Skin of body (tissue), 2 donors: ENCODE measurements around the gene TMX2. TPM values are rescaled to one million over a fixed set of nuclear protein-coding genes. Genes with fewer than 3 reads are reported as not detected.
"Not testable (repeated sequence)": the region's sequence is repeated elsewhere in the genome, so short reads cannot be mapped to it uniquely, and the experiment has no call there.

ENCODE experiments used
- DNase-seq: peaks from one replicate; lab custom pipeline; 2025; lab: John Stamatoyannopoulos, UW
- total RNA-seq: library from RNA; depleted of rRNA; stranded (reverse); fragments of >200 nt; gene quantifications from one replicate; pipeline ENCODE4 v1.2.3, GENCODE V29; 2014

TMX2 gene
- total RNA-seq, 1 donor from 2014 or later = 33.8 TPM

GRCh38 chr11:57711414-57712255, 758 bp upstream of the TMX2 start, which contains the start of gene MED19:
Gene MED19 (minus strand): TSS chr11:57712215. CDS start chr11:57712179, 36 bp downstream.
- no peak for DNase-seq

- DNase-seq = no peak
These were observed 1.4 kb downstream of the TMX2 start for GRCh38 chr11:57713835-57714234.

DNA sequence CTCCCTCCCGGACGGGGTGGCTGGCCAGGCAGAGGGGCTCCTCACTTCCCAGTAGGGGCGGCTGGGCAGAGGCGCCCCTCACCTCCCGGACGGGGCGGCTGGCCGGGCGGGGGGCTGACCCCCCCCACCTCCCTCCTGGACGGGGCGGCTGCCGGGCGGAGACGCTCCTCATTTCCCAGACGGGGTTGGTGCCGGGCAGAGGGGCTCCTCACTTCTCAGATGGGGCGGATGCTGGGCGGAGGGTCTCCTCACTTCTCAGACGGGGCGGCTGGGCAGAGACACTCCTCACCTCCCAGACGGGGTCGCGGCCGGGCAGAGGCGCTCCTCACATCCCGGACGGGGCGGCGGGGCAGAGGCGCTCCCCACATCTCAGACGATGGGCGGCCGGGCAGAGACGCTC, 4.3 kb downstream of the TMX2 start:
- not testable (repeated sequence) for DNase-seq

GRCh38 chr11:57727185-57727584, 14.8 kb downstream of the TMX2 start:
- DNase-seq = no peak

DNA sequence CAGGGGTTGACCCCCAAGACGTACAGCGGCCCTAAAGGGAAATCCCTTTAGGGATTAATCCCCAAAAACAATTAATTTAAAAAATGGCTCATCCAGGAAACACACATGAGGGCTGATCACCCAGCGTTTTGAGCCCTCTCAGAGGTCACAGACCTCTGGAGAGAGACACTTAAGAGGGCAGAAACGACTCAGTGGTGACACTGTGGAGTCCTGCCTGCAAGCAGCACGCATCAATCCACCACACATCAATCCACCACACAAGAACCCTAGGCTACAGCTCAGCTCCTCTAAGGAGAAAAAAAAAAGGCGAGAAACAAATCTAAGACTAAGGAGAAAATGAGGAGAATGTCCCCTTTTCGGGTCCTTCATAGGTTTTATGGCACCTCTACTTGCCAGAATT, 16.4 kb downstream of the TMX2 start:
- no peak for DNase-seq

DNA sequence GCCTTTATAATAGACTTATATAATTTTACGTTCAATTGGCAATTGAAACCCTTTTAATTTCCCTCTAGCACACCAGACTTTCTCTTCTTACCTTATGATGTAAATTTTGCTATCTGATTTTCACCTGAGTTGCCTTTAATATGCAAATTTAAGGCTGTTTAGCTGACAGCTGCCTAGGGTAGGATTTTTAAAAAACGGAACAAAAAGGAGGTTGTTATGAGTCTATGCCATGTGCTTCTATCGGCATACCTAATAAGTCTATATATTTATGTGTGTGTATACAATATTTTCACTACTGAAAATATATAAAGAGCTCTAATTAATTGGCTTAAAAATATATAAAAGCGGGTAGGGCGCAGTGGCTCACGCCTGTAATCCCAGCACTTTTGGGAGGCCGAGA, 17.1 kb downstream of the TMX2 start:
- DNase-seq = no peak

DNA sequence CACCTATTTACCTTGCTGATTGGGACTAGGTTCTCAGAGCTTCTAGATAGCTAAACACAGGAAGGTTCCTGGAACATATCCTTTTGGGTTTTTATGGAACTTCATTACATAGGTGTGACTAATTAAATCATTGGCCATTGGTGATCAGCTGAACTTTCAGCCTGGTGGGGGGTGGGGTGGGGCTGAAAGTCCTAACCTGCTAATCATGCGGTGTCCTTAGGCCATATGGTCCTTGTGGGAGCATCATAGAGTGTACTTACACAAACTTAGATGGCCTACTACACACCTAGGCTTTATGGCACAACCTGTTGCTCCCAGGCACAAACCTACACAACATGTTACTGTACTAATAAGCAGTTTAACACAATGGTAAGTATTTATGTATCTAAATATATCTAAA, 20.3 kb downstream of the TMX2 start:
- no peak for DNase-seq

GRCh38 chr11:57735619-57736298, 23.4 kb downstream of the TMX2 start:
- DNase-seq = no peak

- peak; percentile 97 for DNase-seq
These were observed 29.0 kb downstream of the TMX2 start, which contains the start of gene SELENOH for GRCh38 chr11:57741132-57742086. Gene SELENOH (plus strand): TSS chr11:57741491. CDS start chr11:57741596, 105 bp downstream.

GRCh38 chr11:57742087-57742452, 29.7 kb downstream of the TMX2 start:
- DNase-seq = no peak

DNA sequence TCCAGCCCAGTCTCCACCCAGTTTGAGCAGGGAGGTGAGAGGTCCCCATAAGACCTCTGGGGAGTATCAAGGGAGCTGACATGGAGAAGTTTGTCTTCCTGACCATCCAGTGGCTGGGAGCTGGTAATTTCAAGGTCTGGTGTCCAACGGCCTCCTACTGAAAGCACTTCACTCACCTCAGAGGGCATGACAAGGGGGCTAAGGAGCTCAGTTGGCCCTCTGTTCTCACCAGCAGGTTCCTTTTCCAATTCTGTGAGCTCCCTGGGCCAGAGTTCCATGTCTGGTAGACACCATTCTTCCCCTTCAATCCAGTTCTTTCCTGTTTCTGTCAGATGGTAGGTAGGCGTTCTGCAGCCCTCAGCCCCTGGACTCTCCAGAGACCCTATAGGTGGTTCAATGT, 32.0 kb downstream of the TMX2 start:
- no peak for DNase-seq

DNA sequence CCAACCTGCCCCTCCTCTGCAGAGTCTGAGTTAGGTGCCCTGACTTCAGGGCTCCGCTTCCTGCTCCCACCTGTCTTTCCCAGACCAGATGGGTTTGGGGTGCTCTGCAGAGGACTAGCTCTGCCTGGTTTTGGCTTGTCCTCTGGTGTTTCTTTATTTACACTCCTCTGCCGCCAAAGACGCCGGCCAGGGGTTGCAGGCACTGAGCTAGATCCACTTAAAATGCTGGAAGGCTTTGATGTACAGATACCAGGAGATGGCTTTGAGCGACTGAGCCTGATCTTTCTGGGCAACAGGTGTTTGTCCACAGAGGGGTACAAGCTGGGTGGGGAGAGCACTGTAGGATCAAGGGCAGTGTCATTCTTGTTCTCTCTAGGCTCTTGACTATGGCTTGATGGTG, 32.8 kb downstream of the TMX2 start:
- DNase-seq = no peak

DNA sequence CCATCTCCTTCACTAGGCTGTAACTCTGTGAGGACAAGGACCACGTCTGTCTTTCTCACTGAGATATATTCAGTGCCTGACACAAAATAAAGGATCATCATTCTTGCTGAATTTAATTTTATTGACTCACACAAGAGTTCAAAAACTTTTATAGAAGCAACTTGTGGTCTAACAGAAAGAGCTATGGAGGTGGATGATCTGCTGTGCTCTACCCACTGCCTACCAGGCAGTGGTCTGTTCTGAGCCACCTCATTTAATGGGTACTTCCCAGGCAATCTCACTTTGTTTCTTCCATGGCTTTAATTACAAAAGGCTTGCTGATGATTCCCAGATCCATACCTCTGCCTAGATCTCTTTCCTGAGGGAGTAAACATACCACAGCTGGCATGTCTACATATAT, 34.5 kb downstream of the TMX2 start:
- DNase-seq = no peak

DNA sequence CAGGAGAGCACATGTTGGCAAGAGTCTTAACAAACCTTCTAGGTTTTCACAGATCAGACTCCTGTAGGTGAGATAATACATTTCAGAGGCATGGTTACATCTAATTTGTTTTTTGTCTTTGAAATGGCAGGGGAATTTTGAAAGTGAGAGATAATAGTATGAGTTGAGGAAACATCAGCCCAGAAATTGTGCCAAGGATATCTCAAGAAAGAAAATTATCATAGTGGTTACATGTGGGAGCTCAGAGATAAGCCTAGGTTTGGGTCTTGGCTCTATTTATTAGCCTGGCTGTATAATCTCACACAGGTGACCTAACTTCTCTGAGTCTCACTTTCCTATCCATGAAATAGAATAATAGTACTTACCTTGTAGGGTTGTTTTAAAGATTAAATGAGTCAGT, 38.8 kb downstream of the TMX2 start:
- no peak for DNase-seq

DNA sequence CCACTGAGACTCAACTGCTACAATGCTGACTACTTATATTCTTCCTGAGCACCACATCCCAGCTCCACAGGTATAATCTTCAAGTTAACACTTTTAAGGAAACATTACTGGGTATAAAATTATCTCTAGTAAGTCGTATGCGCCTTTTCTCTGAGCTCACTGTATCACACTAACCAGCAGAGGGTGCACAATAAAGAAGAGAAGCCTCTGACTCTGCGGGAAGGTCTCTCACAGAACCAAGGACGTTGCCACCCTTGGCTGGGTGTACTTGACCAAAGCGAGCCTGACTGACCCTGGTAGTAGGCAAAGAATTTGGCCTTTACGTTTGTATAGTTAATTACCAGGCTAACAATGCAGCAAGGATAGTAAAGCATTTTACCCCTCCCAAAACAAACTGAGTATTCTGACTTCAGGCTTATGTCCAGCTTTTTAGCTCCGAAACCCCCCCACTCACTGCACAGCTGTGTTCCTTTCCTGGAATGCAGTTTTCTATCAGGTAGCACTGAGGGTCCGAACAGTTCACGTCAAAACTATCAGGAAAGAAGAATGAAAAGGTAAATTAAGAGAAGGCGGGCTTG, 39.4 kb downstream of the TMX2 start, which contains the start of gene BTBD18:
Gene BTBD18, minus strand, starts transcription at position 144 of the 578 bp plus-strand sequence. CDS start 631 bp downstream, outside the sequence.
- DNase-seq = no peak

- no peak for DNase-seq
These were observed 40.6 kb downstream of the TMX2 start for GRCh38 chr11:57752954-57753353.

DNA sequence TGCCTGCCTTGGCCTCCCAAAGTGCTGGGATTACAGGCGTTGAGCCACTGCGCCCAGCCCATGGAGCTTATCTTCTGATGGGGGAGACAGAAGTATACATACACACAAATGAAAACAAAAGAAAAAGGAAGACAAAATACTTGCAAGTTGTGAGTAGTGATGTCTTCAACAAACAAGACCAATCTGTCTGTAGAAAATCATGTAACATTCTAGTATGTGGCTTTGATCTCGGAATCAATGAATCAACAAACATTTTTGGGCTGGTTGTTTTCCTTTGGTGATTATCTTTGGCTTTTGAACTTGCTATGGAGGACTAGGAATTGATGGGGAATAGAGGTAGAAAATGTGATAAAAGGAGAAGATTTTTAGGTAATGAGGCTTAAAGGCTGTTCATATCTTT, 45.8 kb downstream of the TMX2 start:
- DNase-seq = no peak

- DNase-seq = peak; percentile 99
These were observed 49.2 kb downstream of the TMX2 start, which contains the start of gene CTNND1 for GRCh38 chr11:57761301-57762234. Gene CTNND1 (plus strand): TSS chr11:57761802. CDS start chr11:57791479, 29,677 bp downstream.

DNA sequence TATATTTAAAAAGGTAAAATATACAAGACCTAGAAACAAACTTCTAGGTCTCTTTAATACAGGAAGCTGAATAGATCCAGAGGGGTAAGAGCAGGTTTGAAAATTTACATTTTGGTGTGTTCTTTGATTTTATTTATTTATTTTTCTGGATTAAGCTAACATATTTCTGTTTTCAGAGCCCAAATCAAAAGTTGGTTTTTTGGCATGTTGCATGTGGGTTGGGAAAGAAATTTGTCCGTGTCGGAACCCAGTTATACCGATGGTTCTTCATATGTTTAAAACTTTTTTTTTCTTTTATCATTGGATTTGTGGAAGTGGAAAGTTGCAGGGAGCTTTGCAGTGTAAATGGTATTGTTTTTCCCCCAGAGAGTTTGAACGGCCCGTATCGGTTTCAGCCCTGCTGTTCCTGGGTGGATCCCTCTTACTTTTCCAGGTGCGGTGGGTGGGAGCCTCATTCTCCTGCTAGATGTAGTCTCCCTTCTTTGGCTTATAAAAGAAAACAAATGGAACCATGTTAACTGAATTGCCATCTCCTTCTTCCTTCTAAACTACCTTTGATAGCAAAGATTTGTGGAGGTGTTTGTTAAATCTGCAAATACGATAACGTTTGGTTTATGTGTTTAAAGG, 50.0 kb downstream of the TMX2 start:
- DNase-seq = peak; percentile 29
